KMS-11 (cell line): ENCODE measurements around the gene RAB31.

Experiments used
- H2AFZ ChIP-seq: fragments of 200-600 bp; sonication (generic); 2 replicates; pipeline ENCODE4 v1.6.1; 2016; ENCODE audit warnings: antibody characterized with exemption, mixed run types, low read depth
- H3K27ac ChIP-seq: fragments of 200-600 bp; sonication (generic); 2 replicates; pipeline ENCODE4 v1.6.1; 2016; ENCODE audit warnings: mild to moderate bottlenecking, mixed run types
- H3K27me3 ChIP-seq: fragments of 200-600 bp; sonication (generic); 2 replicates; pipeline ENCODE4 v1.6.1; 2017; ENCODE audit warnings: mild to moderate bottlenecking, low read depth, mixed run types, moderate library complexity; ENCODE audit not compliant: insufficient read depth
- H3K36me3 ChIP-seq: fragments of 200-600 bp; sonication (generic); 2 replicates; pipeline ENCODE4 v1.6.1; 2017; ENCODE audit warnings: mild to moderate bottlenecking, mixed run types; ENCODE audit not compliant: insufficient read depth
- H3K4me1 ChIP-seq: fragments of 200-600 bp; sonication (generic); 2 replicates; pipeline ENCODE4 v1.6.1; 2016; ENCODE audit warnings: mild to moderate bottlenecking, low read depth, mixed run types; ENCODE audit not compliant: poor library complexity, severe bottlenecking
- H3K4me2 ChIP-seq: fragments of 200-600 bp; sonication (generic); 2 replicates; pipeline ENCODE4 v1.7.0; 2016; ENCODE audit warnings: mild to moderate bottlenecking, mixed run types
- H3K4me3 ChIP-seq: fragments of 200-600 bp; sonication (generic); IDR thresholded peaks from 2 replicates; pipeline ENCODE4 v1.6.1; 2017; ENCODE audit warnings: low read depth, low read length, mixed read lengths; ENCODE audit not compliant: insufficient read depth
- H3K79me2 ChIP-seq: fragments of 200-600 bp; sonication (generic); 2 replicates; pipeline ENCODE4 v1.6.1; 2016; ENCODE audit warnings: low read depth, mixed run types; ENCODE audit not compliant: insufficient read depth
- H3K9ac ChIP-seq: fragments of 200-600 bp; sonication (generic); 2 replicates; pipeline ENCODE4 v1.6.1; 2016; ENCODE audit warnings: mild to moderate bottlenecking, mixed run types
- H4K20me1 ChIP-seq: fragments of 200-600 bp; sonication (generic); 2 replicates; pipeline ENCODE4 v1.6.1; 2016; ENCODE audit warnings: mild to moderate bottlenecking, mixed run types; ENCODE audit not compliant: insufficient read depth
- TF ChIP-seq, protein P1 (sequence below): fragments of 200-600 bp; sonication (generic); conservative IDR thresholded peaks from 2 replicates; pipeline ENCODE4 v1.6.1; 2017; ENCODE audit warnings: low read depth, mild to moderate bottlenecking, antibody characterized with exemption, low read length, moderate library complexity, mixed read lengths

The RAB31 gene

DNA sequence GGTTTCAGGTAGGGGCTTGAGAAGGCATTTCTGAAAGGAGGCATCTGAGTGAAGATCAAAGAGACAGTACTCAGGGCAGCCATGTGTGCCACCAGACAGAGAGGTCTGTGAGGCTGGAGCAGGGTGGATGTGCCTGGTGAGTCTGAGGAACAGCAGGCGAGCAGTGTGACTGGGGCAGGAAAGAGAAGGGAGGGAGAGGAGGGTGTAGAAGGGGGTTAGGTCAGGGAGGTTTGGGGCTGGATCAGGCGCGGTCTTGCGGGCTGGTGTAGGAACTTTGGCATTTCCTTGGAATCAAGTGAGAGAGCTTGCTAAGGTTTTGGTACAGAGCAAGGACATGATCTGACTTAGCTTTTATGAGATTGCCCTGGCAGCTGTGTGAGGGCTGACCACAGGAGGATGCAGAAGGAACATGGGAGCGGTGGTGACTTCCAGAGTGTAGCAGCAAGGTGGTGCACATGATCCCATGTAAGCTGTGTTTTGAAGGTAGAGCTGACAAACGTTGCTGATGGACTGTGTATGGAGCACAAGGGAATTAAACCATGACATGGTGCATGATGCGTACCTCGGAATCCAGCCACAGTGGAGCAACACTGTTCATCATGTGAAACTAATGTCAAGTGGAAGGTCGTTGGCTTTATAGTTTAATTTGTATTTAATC lies 13.9 kb downstream of the RAB31 start:
- no peak overlapping the region for H3K4me2 ChIP-seq
- H3K27me3 ChIP-seq, result no peaks in the 10 kb centered on the region
- H3K4me3 ChIP-seq, result no peak overlapping the region
- no peaks in the 10 kb centered on the region for H3K79me2 ChIP-seq
- no peak overlapping the region for H3K9ac ChIP-seq
- H3K36me3 ChIP-seq, result no peaks in the 10 kb centered on the region
- TF ChIP-seq, protein P1, sequence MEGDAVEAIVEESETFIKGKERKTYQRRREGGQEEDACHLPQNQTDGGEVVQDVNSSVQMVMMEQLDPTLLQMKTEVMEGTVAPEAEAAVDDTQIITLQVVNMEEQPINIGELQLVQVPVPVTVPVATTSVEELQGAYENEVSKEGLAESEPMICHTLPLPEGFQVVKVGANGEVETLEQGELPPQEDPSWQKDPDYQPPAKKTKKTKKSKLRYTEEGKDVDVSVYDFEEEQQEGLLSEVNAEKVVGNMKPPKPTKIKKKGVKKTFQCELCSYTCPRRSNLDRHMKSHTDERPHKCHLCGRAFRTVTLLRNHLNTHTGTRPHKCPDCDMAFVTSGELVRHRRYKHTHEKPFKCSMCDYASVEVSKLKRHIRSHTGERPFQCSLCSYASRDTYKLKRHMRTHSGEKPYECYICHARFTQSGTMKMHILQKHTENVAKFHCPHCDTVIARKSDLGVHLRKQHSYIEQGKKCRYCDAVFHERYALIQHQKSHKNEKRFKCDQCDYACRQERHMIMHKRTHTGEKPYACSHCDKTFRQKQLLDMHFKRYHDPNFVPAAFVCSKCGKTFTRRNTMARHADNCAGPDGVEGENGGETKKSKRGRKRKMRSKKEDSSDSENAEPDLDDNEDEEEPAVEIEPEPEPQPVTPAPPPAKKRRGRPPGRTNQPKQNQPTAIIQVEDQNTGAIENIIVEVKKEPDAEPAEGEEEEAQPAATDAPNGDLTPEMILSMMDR, result no peak
- no peaks in the 10 kb centered on the region for H3K4me1 ChIP-seq
- no peak overlapping the region for H2AFZ ChIP-seq
- H4K20me1 ChIP-seq, result no peaks in the 10 kb centered on the region
- no peak overlapping the region for H3K27ac ChIP-seq

DNA sequence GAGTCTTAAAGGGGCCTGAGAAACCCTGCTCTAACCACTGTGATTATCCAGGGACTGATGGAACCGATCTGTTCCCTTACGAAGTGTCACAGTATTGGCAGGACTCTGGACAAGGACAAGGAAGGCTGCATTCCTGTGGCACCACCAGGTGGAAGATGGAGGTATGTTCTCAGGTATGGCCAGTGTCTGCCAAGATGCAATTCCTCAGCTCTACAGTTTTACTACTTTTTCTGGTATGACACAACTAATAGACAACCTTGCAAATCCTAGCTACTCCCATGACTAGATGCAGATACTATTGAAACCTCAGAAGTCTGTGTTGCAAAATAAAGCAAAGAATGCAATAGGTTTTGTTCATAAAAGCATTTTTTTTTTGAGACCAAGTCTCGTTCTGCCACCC lies 14.6 kb downstream of the RAB31 start:
- no peaks in the 10 kb centered on the region for H4K20me1 ChIP-seq
- no peaks in the 10 kb centered on the region for H3K79me2 ChIP-seq
- H3K27ac ChIP-seq, result no peak overlapping the region
- TF ChIP-seq, protein P1, result no peak
- H2AFZ ChIP-seq, result no peak overlapping the region
- H3K4me3 ChIP-seq, result no peak overlapping the region
- H3K36me3 ChIP-seq, result no peaks in the 10 kb centered on the region
- no peaks in the 10 kb centered on the region for H3K27me3 ChIP-seq
- no peak overlapping the region for H3K9ac ChIP-seq
- H3K4me1 ChIP-seq, result no peaks in the 10 kb centered on the region
- H3K4me2 ChIP-seq, result no peak overlapping the region

DNA sequence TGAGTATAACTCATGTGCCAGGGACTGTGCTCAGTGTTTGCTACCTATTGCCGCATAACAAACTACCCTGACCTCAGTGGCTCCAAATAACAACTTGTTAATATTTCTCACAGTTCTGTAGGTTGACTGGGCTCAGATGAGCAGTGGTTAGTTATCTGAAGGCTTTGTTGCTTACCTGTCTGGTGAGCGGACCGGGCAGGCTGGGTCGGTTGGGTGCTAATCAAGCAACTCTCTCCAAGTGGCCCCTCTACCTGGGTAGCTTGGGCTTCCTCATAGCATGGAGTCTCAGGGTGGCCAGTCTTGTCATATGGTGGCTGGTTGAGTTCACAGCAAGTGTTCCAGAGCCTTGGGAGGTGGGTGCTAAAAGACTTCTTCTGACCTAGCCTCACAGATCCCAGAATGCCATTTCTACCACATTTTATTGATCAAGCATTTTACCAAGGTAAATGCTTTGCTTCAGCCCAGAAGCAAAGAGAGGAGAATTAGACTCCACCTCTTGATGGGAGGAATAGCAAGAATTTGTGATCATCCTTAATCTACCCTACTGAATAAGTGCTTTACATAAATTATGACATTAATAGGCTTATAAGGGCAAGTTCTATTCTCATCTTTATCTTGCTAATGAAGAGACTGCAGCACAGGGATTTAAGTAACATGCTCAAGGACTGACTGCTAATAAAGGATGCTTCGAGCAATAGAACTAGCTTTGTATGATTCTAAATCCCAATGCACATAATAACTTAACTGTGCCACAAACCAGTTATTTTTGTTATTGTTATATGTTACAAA lies 16.9 kb downstream of the RAB31 start:
- no peak overlapping the region for H3K4me3 ChIP-seq
- no peak overlapping the region for H2AFZ ChIP-seq
- H3K36me3 ChIP-seq, result no peaks in the 10 kb centered on the region
- no peaks in the 10 kb centered on the region for H3K79me2 ChIP-seq
- H3K27me3 ChIP-seq, result no peaks in the 10 kb centered on the region
- no peak overlapping the region for H3K9ac ChIP-seq
- TF ChIP-seq, protein P1, result no peak
- H3K4me1 ChIP-seq, result no peaks in the 10 kb centered on the region
- H4K20me1 ChIP-seq, result no peaks in the 10 kb centered on the region
- H3K4me2 ChIP-seq, result no peak overlapping the region
- H3K27ac ChIP-seq, result no peak overlapping the region

DNA sequence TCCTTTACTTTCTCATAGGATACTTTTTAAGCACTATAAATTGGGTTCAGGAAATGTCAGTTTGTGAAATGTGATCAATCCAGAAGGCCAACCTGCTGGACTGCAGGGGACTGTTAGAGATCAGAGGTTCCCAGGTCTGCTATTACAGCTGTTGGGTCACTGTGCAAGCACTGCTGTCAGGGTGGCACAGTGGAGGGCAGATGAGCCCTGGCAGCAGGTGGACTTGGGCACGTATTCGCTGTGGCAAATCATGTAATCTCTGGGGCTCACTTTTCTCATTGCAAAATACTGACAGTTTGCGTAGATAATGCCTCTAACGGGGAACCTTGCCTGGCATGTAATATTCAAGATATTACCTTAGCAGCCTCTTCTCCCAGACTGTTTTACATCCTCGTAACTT lies 18.1 kb downstream of the RAB31 start:
- Histone ChIP-seq H3K27me3 (no peaks in the 10 kb centered on the region), H3K79me2 (no peaks in the 10 kb centered on the region), H3K36me3 (no peaks in the 10 kb centered on the region), H3K9ac (no peak overlapping the region), H3K27ac (no peak overlapping the region), H3K4me1 (no peaks in the 10 kb centered on the region), H4K20me1 (no peaks in the 10 kb centered on the region), H2AFZ (no peak overlapping the region), H3K4me2 (no peak overlapping the region), H3K4me3 (no peak overlapping the region)
- TF ChIP-seq, protein P1, result no peak
